ENCODE results near the gene HSH2D. TPM values are rescaled to one million over a fixed set of nuclear protein-coding genes. Genes with fewer than 3 reads are reported as not detected.

Gene HSH2D
- total and polyA plus RNA-seq, 2 of the 13 experiments (the other 11 are each of a cell fraction or from before 2014, with no cell fraction given) = 0.69 to 3.2 TPM

GRCh38 chr19:16111160-16111908 lies 32.2 kb upstream of the HSH2D start, which contains the start of gene RAB8A (continued):
- TF ChIP-seq MLX (CRISPR knock-in tag; IDR thresholded peaks at IDR 0.05) (peak; percentile 78), NFYC (CRISPR knock-in tag; IDR thresholded peaks at IDR 0.05) (peak; percentile 98), MEIS2 (CRISPR knock-in tag; IDR thresholded peaks at IDR 0.05) (peak; percentile 27; the same call in 1 of the 2 replicates), ZNF383 (CRISPR knock-in tag; IDR thresholded peaks at IDR 0.05; ENCODE audit: borderline replicate concordance) (0 out of 2 replicates have a peak, but pooled peaks have one; percentile 73), ZNF446 (CRISPR knock-in tag; IDR thresholded peaks at IDR 0.05) (no peak), HNRNPLL (IDR thresholded peaks at IDR 0.05; ENCODE audit: low read depth, low read length, poor library complexity, severe bottlenecking) (peak; percentile 80), ZNF224 (CRISPR knock-in tag; IDR thresholded peaks at IDR 0.05) (no peak), ZBTB33 (CRISPR knock-in tag; IDR thresholded peaks at IDR 0.05) (peak; percentile 66; the same call in 1 of the 2 replicates), MAZ (IDR thresholded peaks at IDR 0.05; ENCODE audit: borderline replicate concordance, low read depth, low read length) (peak; percentile 93; the same call in 1 of the 2 replicates), MAZ (CRISPR knock-in tag; IDR thresholded peaks at IDR 0.05; ENCODE audit: low read depth) (peak; percentile 98), ZNF280D (CRISPR knock-in tag; IDR thresholded peaks at IDR 0.05) (no peak), ZNF501 (CRISPR knock-in tag; IDR thresholded peaks at IDR 0.05) (peak; percentile 92), KLF9 (CRISPR knock-in tag; IDR thresholded peaks at IDR 0.05; ENCODE audit: low read depth) (0 out of 2 replicates have a peak, but pooled peaks have one; percentile 18), ZNF788 (CRISPR knock-in tag; IDR thresholded peaks at IDR 0.05; ENCODE audit: borderline replicate concordance) (peak; percentile 73; the same call in 1 of the 2 replicates), ADNP (CRISPR knock-in tag; IDR thresholded peaks at IDR 0.05) (peak; percentile 81), ZNF180 (CRISPR knock-in tag; IDR thresholded peaks at IDR 0.05; ENCODE audit: borderline replicate concordance, low read depth) (0 out of 2 replicates have a peak, but pooled peaks have one; percentile 48), HNF1A (IDR thresholded peaks at IDR 0.05; ENCODE audit: low read depth) (no peak; the same call in 1 of the 2 replicates), HNF1A (CRISPR knock-in tag; IDR thresholded peaks at IDR 0.05; ENCODE audit: borderline replicate concordance) (peak; percentile 56; the same call in 1 of the 2 replicates), POLR2AphosphoS5 (IDR thresholded peaks at IDR 0.05; ENCODE audit: low read depth, low read length) (peak; percentile 55)
